Adrenal gland (tissue), 5 donors: ENCODE results near the gene RECK.

Experiments used
- CTCF ChIP-seq, 6 experiments: fragments of 450-650 bp in 4 of 6; fragments of 200-600 bp in 2 of 6; sonication (generic) in 1 of 6; IDR thresholded peaks; 1 replicate in 5 of 6; 2 replicates in 1 of 6; pipeline versions ENCODE4 v1.5.1 to v1.8.0; 2016 to 2021; ENCODE audit warnings: antibody characterized with exemption in 6 of 6, mild to moderate bottlenecking in 2 of 6, moderate library complexity in 1 of 6
- POLR2A ChIP-seq, 2 donors: fragments of 450-650 bp; IDR thresholded peaks; one replicate each; pipeline ENCODE4 v1.6.1; 2017; ENCODE audit warnings: antibody characterized with exemption in 2 of 2, mild to moderate bottlenecking in 2 of 2, moderate library complexity in 1 of 2
- donor health status: DM: no; HTN: no; CAD: no.

DNA sequence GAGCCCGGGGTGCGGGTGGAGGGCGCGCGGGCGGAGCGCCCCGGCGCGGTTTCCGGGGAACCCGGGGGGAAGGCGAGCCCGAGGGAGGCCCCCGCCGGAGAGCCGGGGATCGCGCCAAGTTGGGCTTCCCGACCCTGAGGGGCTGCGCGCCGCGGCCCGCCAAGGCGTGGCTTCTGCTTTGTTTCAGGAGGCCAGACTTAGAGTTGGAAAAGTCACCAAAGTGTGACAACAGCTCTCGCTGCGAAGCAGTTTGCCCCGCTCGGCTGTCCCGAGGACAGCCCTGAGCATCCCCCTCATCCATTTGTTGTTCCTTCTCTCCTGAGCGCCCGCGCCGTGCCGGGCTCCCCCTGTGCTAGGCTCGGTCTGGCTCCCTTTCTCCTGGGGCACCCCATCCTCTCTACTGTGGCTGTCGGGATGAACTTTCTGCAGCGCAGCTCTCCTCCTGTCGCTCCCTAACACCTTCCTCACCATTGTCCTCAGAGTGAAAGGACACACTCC, 100.2 kb downstream of the RECK start:
- TF ChIP-seq CTCF (IDR thresholded peaks at IDR 0.05) (no peak), POLR2A (IDR thresholded peaks at IDR 0.05) (no peak)
